Measurements from ENCODE around the gene CLEC4F.

The CLEC4F gene

DNA sequence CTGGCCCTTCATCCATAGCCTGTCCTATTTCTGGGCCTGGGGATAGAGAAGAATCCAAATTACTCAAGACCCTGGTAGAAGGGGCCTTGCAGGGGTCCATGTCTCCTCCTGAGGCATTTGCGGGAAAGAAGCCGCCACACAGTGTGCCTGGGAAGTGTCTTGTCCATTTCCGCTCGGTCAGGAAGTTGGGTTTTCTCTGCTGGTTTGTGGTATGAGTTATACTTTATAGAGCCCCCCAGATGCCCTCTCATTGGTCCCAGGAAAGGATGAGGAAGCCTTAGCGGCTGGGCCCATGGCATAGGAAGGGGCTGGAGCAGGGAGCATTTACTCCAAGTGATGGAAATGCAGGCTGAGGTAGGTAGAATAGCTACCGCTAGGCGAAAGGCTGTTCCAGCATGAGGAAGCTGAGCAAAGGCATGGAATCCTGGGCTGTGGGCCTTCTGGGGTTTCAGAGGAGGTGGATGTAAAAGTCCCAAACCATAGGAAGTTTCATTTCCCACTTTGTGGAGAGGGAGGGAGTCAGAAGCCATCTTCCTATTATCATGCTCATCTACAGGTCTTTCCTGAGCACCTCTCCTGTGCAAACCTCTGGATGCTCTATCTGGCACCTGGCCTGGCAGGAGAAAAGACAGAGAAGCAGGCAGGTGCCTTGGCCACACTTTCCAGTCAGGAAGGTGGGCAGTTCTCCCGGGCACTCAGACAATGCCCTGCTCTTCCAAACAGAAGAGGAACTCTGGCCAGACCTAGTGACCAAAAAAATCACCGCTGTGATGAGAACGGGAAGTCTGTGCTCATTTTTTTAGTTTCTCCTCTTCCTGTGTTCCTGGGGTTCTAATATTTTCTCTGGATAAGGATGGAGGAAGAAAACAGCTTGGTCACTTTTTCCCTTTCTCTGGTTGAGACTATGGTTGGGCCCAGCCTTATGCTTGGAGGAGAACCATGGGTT, 17.9 kb upstream of the CLEC4F start:
- Histone ChIP-seq H3K79me2 (no peaks in the 10 kb centered on the region), H3K9ac (no peak overlapping the region), H3K4me3 (ENCODE audit: low read depth, low read length) (no peak overlapping the region), H3K4me1 (no peaks in the 10 kb centered on the region), H2AFZ (no peak overlapping the region), H3K27ac (no peak overlapping the region), H3K9me3 (ENCODE audit: control insufficient read depth, low read length) (no peaks in the 10 kb centered on the region), H3K4me2 (ENCODE audit: low read length) (no peak overlapping the region), H3K27me3 (ENCODE audit: control insufficient read depth, insufficient read depth, low read length) (no peaks in the 10 kb centered on the region), H3K36me3 (ENCODE audit: control insufficient read depth, insufficient read depth, low read length) (no peaks in the 10 kb centered on the region)
- TF ChIP-seq, protein P1, sequence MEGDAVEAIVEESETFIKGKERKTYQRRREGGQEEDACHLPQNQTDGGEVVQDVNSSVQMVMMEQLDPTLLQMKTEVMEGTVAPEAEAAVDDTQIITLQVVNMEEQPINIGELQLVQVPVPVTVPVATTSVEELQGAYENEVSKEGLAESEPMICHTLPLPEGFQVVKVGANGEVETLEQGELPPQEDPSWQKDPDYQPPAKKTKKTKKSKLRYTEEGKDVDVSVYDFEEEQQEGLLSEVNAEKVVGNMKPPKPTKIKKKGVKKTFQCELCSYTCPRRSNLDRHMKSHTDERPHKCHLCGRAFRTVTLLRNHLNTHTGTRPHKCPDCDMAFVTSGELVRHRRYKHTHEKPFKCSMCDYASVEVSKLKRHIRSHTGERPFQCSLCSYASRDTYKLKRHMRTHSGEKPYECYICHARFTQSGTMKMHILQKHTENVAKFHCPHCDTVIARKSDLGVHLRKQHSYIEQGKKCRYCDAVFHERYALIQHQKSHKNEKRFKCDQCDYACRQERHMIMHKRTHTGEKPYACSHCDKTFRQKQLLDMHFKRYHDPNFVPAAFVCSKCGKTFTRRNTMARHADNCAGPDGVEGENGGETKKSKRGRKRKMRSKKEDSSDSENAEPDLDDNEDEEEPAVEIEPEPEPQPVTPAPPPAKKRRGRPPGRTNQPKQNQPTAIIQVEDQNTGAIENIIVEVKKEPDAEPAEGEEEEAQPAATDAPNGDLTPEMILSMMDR (IDR thresholded peaks at IDR 0.05), result no peak

DNA sequence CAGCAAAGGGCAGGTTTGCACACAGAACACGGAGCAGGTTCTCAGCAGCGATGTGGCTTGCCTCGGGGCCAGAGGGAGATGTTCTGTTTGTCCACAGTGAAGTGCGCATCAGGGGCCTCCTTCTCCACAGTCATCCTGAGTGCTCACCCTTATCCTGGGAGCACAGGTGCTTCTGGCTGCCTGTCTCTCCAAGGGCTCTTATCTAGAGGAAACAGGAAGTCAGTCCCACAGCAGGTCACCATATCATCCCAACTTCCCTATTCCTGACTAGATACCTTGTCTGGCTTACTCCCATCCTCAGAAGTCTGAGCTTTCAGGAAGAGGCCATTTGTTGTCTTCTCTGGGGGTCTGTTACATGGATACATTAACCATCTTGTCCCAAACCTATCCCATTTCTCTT, 15.2 kb upstream of the CLEC4F start, which contains the start of gene CD207:
Gene CD207, minus strand, starts transcription at position 174 of the 400 bp plus-strand sequence. Its CDS starts 40 bp downstream, at position 134.
- Histone ChIP-seq H3K4me2 (ENCODE audit: low read length) (no peak within 1 kb of the TSS), H3K27ac (no peak within 1 kb of the TSS), H3K27me3 (ENCODE audit: control insufficient read depth, insufficient read depth, low read length) (no peaks in the 10 kb centered on the region), H3K9me3 (ENCODE audit: control insufficient read depth, low read length) (no peaks in the 10 kb centered on the region), H3K79me2 (no peaks in the 10 kb centered on the region), H3K36me3 (ENCODE audit: control insufficient read depth, insufficient read depth, low read length) (no peaks in the 10 kb centered on the region), H3K9ac (no peak within 1 kb of the TSS), H3K4me3 (ENCODE audit: low read depth, low read length) (no peak within 1 kb of the TSS), H2AFZ (no peak within 1 kb of the TSS), H3K4me1 (no peaks in the 10 kb centered on the region)
- TF ChIP-seq, protein P1 (IDR thresholded peaks at IDR 0.05), result no peak

DNA sequence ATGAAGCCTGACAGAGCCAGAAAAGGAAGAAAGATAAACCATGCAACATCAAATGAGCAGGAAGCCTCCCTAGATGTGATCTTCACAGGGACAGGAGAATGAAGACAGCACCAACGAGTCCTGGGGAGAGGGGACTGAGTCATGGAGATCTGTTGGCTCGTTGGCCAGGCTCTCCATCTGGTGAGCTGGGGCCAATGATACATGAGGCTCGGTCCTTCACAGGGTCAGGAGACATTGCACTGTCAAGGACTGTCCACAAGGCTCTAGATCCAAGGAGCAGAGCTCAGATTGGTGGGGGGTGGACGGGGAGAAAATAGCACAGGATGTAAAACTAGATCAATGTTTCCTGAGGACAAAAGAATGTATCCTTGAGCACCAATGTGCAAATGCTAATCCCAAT, 14.5 kb upstream of the CLEC4F start:
- H3K27me3 ChIP-seq (ENCODE audit: control insufficient read depth, insufficient read depth, low read length), result no peaks in the 10 kb centered on the region
- no peak overlapping the region for H3K4me3 ChIP-seq (ENCODE audit: low read depth, low read length)
- no peak overlapping the region for H3K4me2 ChIP-seq (ENCODE audit: low read length)
- no peak overlapping the region for H3K27ac ChIP-seq
- no peak overlapping the region for H3K9ac ChIP-seq
- H3K4me1 ChIP-seq, result no peaks in the 10 kb centered on the region
- TF ChIP-seq, protein P1 (IDR thresholded peaks at IDR 0.05), result no peak
- H3K9me3 ChIP-seq (ENCODE audit: control insufficient read depth, low read length), result no peaks in the 10 kb centered on the region
- no peaks in the 10 kb centered on the region for H3K79me2 ChIP-seq
- H3K36me3 ChIP-seq (ENCODE audit: control insufficient read depth, insufficient read depth, low read length), result no peaks in the 10 kb centered on the region
- H2AFZ ChIP-seq, result no peak overlapping the region

DNA sequence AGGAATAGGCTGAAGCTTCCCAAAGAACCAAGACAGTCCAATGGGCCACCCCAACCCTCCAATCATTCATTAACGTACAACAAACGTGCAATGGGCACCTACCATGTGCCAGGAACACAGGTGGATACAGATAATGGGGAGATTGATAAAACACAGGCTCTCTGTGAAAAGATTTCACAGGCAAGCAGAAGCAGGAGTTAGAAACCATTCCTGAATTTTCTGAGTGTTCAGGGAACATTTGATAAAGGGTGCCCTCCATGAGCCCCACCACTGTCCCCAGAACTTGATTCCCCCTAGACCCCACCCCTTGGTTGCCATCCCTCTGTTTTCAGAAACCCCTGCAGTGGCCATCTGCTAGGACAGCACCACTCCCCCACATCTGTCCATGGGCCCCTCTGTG, 13.7 kb upstream of the CLEC4F start:
- Histone ChIP-seq H3K4me2 (ENCODE audit: low read length) (no peak overlapping the region), H3K4me3 (ENCODE audit: low read depth, low read length) (no peak overlapping the region), H3K27me3 (ENCODE audit: control insufficient read depth, insufficient read depth, low read length) (no peaks in the 10 kb centered on the region), H3K79me2 (no peaks in the 10 kb centered on the region), H3K9me3 (ENCODE audit: control insufficient read depth, low read length) (no peaks in the 10 kb centered on the region), H3K36me3 (ENCODE audit: control insufficient read depth, insufficient read depth, low read length) (no peaks in the 10 kb centered on the region), H2AFZ (no peak overlapping the region), H3K4me1 (no peaks in the 10 kb centered on the region), H3K9ac (no peak overlapping the region), H3K27ac (no peak overlapping the region)
- TF ChIP-seq, protein P1 (IDR thresholded peaks at IDR 0.05), result no peak

Measured in parathyroid adenoma (tissue), 2 donors.